Cortex of kidney (tissue), 1 donor: ENCODE measurements around the gene LINGO1.

Source experiments
- DNase-seq: peaks from one replicate; lab custom pipeline; 2025; lab: John Stamatoyannopoulos, UW

The LINGO1 gene

DNA sequence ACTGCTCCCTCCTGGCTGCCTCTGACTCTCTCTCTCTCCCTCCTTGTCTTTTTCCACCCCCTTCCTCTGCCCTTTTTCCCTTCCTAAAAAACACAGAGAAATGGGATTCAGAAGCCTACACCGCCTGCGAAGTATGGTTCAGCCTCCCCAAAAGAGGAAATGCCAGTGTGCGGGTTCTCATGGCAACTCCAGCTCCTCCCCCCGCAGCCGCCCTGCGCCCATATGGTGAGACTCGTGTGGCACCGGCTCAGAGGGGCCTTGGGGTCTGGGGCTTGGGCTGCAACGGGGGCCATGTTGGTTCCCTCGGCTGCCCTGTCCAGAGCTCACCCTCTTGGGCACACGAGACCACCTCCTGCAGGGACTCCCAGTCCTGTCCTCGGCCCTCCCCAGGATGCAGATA is 23.6 kb upstream of the LINGO1 start:
- no peak for DNase-seq

- no peak for DNase-seq
These were observed 22.3 kb upstream of the LINGO1 start for GRCh38 chr15:77654975-77655374.

GRCh38 chr15:77653832-77654480 is 21.2 kb upstream of the LINGO1 start:
- no peak for DNase-seq

DNA sequence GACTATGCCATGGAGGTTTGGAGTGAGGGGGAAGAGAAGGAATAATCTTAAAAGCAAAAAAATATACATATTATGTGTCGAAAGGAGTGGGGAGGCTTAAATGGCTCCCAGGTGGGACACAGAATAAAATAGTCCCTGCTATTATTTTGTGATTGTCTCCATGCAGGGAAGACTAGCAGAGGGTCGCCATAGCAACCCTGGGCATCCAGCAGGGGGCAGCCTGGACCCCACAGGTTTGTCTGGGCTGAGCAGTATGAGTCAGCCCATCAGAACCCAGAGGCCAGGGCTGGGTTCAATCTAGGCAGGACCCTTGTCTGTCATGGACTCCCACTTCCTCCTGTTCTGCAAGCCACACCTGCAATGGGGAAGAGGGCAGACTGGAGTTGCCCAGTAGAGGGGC is 17.6 kb upstream of the LINGO1 start:
- DNase-seq, result no peak

- DNase-seq, result no peak
These were observed 16.9 kb upstream of the LINGO1 start for GRCh38 chr15:77649610-77650009.

DNA sequence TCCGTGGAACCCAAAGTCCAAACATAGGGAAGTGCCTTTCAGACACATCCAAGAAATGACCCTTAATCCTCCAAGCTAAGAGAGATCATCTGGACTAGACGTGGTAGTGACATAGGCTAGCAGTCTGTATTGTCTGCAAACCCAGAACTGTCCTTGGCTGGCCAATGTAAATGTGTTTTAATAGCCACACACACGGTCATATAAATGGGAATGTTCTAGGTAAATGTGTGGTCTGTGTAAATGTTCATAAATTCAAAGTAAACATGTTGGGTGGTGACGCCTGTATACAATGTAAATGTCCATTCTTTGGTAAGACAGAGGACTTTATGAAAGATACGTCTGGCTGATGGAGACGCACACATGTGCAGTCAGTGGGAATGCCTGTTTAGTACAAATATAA is 16.3 kb upstream of the LINGO1 start:
- DNase-seq, result no peak

GRCh38 chr15:77647961-77648360 is 15.2 kb upstream of the LINGO1 start:
- no peak for DNase-seq

DNA sequence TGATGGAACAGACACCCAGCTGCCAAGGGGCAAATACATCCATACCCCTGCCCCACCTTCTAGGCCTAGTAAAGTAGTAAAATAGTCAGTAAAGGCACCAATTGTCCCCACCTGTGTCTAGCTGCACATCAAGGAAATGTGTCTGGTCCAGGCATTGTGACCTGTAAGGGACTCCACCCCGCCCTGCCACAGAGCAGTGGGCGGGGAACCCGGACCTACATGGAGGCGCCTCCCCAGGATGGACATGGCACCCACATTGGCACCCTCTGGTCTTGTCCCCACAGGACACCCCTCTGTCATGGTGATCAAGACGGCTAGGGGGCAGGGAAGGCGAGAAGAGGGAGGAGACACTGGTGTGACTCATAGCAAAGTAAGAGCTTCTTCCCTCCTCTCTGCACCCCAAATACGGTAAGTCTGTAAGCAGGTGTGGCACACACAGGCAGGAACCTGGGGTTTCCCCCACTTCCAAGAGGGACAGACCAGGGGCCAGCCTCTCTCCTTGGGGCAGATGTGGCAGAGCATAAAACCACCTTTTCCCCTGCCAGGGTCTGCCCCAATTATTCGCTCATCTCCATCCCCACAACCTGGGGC is 13.5 kb upstream of the LINGO1 start:
- no peak for DNase-seq

DNA sequence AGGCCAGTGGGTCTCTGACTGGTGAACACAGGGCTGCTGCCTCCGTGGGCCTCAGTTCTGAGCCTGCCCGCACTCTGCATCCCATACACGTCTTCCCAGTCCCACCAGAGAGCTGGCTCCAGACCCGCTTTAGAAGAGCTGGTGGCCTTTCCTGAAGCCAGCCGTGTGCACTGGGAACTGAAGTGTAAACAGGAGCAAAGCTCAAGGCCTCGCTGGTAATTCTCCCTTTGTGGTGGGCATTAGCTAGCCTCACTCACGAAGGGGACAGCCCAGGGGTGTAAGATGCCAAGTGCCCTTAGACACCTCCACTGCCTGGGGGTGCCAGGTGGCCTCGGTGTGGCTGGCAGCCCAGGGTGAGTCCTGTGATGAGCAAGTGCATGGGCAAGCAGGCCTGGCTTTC is 12.9 kb upstream of the LINGO1 start:
- no peak for DNase-seq

- DNase-seq, result no peak
These were observed 12.0 kb upstream of the LINGO1 start for GRCh38 chr15:77644543-77645247.

DNA sequence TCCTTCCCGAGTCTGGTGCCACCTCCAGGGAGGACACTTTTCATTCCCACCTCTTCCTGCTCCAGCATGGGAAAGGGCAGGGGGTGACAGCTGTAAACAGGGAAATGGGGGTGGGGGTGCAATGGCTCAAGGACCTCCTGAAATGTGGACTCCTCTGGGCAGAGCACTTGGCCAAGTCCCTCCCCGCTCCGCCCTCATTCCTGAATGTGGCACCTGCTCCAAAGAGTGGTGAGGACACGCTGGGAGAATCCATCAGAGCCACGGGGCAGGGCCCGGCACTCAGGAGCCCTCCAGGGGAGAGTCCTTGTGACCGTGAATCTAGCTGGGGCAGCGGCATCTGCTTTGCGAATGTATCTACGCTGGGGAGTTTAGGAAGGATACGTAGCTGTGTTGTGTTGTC is 11.1 kb upstream of the LINGO1 start:
- no peak for DNase-seq

DNA sequence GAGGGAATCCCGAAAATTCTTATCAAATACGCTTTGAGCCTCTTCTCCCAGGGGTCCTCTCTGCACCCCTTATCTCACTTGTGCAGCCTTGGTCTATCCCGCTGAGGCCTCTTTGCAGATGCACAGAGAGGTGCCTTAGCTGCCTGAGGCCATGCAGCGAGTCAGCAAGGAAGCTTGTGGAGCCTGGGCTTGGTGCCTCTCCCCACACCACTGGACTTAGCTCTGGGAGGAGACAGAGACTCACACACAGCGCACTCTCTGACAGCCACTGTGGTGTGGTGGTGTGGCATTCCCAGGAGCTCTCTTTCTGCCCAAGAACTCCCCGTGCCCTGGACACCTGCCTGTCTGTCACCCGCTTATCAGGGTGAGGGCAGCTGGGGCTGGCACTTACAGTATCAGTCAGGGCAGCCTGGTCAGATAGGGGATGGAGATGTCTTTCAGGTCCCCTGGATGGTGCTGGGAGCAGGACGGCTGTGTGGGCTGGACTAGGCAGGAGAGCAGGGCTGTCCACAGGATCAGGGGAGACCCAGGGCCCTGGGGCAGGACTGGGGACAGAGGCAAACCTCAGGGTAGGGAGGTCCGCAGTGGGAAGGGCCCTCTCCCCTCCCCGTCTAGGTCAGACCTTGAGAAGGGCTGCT is 10.2 kb upstream of the LINGO1 start:
- DNase-seq, result no peak

DNA sequence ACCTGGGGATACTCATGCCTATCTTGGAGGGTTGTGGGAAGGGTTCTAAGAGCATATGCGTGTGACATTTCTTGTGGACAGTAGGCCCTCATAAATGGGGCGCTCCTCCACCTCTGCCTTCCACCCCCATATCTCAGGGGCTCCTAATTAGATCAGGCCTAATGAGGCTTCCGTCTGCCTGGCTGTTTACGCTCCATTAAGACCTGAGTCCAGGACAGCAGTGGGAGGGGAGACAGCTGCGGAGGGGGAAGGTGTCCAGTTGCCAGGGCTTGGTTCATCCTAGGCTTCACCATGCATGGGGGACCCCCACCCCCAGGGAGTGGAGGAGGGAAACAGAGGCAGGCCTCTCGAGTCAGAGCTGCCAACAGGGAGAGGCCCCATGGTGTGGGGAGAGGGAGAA is 9.3 kb upstream of the LINGO1 start:
- DNase-seq, result no peak

DNA sequence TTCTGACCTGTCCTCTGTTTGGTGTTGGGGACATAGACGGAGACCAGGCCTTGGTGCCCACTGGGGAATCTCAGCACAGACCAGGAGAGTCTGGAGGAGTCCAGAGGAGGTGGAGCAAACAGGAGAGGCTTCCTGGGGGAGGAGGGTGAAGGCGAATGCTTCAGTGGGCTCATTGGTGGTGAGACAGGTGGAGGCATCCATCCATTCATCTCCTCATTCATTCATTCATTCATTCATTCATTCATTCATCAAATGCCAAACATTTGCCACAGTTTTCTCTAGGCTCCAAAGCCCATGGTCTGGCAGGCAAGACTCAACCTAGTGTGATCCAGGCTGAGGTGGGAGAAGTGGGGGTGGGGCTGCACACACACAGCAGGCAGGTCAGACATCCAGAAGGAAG is 7.9 kb upstream of the LINGO1 start:
- no peak for DNase-seq

- no peak for DNase-seq
These were observed 6.7 kb upstream of the LINGO1 start for GRCh38 chr15:77639431-77639830.

GRCh38 chr15:77637851-77638692 is 5.4 kb upstream of the LINGO1 start:
- no peak for DNase-seq

DNA sequence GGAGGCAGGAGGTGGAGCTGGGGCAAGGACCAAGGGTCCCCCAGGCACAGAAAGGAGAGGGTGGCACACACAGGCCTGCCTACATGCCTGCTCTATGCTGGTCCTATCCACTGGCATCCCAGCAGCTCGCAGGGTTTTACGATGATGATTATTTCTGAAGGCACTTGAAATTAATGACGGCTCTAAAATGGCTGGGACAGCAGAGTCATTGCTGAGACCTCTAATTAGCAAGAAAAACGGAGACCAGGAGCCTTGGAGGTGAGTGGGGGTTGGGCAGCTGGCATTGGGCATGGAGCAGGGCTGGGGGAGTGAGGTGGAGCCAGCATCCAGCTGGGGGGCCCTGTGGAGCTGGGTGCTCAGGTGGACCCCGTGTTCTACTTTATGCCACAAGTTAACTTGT is 3.5 kb upstream of the LINGO1 start:
- DNase-seq, result no peak

- DNase-seq, result no peak
These were observed 1.7 kb upstream of the LINGO1 start for GRCh38 chr15:77634266-77634962.

- DNase-seq, result no peak
These were observed 1.2 kb upstream of the LINGO1 start for GRCh38 chr15:77633913-77634265.

GRCh38 chr15:77633134-77633912 is 611 bp upstream of the LINGO1 start:
- DNase-seq, result peak; percentile 12
